Caco-2 (cell line): ENCODE results near the gene EGFL7. TPM values are rescaled to one million over a fixed set of nuclear protein-coding genes. Genes with fewer than 3 reads are reported as not detected.

ENCODE experiments used
- BruUV-seq: library from RNA; stranded (reverse); fragments of 400-500 nt; replicated peaks from 2 replicates; lab custom pipeline; 2021; lab: Mats Ljungman, UMichigan
- CTCF ChIA-PET: fragments of 300-600 bp; sonication (Branson Sonifier 250); formaldehyde crosslinking; loops from one replicate; lab custom pipeline; 2022; ENCODE audit warnings: antibody characterized with exemption; lab: Charles Lee
- POLR2A ChIA-PET: fragments of 300-600 bp; sonication (Branson Sonifier 250); formaldehyde crosslinking; loops from one replicate; lab custom pipeline; 2022; ENCODE audit warnings: antibody characterized with exemption; lab: Charles Lee
- DNase-seq, 2 experiments: peaks; one replicate each; pipeline versions ENCODE4 v3.0.0 to v3.0.0-alpha.2; 2020 to 2022
- H3K27me3 ChIP-seq: replicated peaks from 2 replicates; pipeline ENCODE4 v1.6.0; 2011; ENCODE audit warnings: low read length; ENCODE audit not compliant: control insufficient read depth, insufficient read depth
- H3K36me3 ChIP-seq: 2 replicates; pipeline ENCODE4 v1.5.1; 2011; ENCODE audit warnings: low read length; ENCODE audit not compliant: control insufficient read depth, insufficient read depth
- H3K4me1 ChIP-seq: fragments of 250-450 bp; sonication (Bioruptor Pico); 2 replicates; pipeline ENCODE4 v1.5.1; 2020; ENCODE audit warnings: mild to moderate bottlenecking
- H3K4me3 ChIP-seq: 2 replicates; pipeline ENCODE4 v1.5.1; 2011; ENCODE audit warnings: low read depth, mild to moderate bottlenecking, control low read depth, low read length
- H3K9me3 ChIP-seq: fragments of 250-450 bp; sonication (Bioruptor Pico); 2 replicates; pipeline ENCODE4 v1.5.1; 2020; ENCODE audit warnings: mild to moderate bottlenecking, moderate library complexity
- H3K27ac Mint-ChIP-seq: one replicate; pipeline ENCODE4 v1.8.0; 2022; ENCODE audit warnings: mixed read lengths; ENCODE audit not compliant: unreplicated experiment
- H3K27me3 Mint-ChIP-seq: one replicate; pipeline ENCODE4 v1.8.0; 2022; ENCODE audit warnings: mixed read lengths; ENCODE audit not compliant: insufficient read depth, unreplicated experiment
- H3K36me3 Mint-ChIP-seq: one replicate; pipeline ENCODE4 v1.8.0; 2022; ENCODE audit warnings: mild to moderate bottlenecking, mixed read lengths; ENCODE audit not compliant: insufficient read depth, unreplicated experiment
- H3K4me1 Mint-ChIP-seq: one replicate; pipeline ENCODE4 v1.8.0; 2022; ENCODE audit warnings: low read depth, mixed read lengths; ENCODE audit not compliant: unreplicated experiment
- H3K4me3 Mint-ChIP-seq: one replicate; pipeline ENCODE4 v1.8.0; 2022; ENCODE audit warnings: mild to moderate bottlenecking, moderate library complexity, mixed read lengths; ENCODE audit not compliant: unreplicated experiment
- H3K9me3 Mint-ChIP-seq: one replicate; pipeline ENCODE4 v1.8.0; 2022; ENCODE audit warnings: mixed read lengths; ENCODE audit not compliant: unreplicated experiment
- intact Hi-C: fragments of 100-400 bp; cut with micrococcal nuclease; formaldehyde crosslinking; loops from one replicate; pipeline ENCODE4 v1.10.0; 2022; ENCODE audit not compliant: unreplicated experiment
- total RNA-seq: library from RNA; stranded (reverse); gene quantifications from 2 replicates; pipeline ENCODE4 v1.2.3, GENCODE V29; 2022
- TF ChIP-seq, protein P1 (sequence below), 2 experiments: fragments of 200-600 bp in 1 of 2; IDR thresholded peaks; 1 replicate in 1 of 2; 2 replicates in 1 of 2; pipeline versions ENCODE4 v1.5.1 to v1.8.0; 2011 to 2022; ENCODE audit warnings: antibody characterized with exemption in 1 of 2, control low read depth in 1 of 2, inconsistent platforms in 1 of 2, low read depth in 1 of 2, low read length in 1 of 2, mild to moderate bottlenecking in 1 of 2, moderate library complexity in 1 of 2; ENCODE audit not compliant: insufficient read depth in 1 of 2, severe bottlenecking in 1 of 2, unreplicated experiment in 1 of 2

The EGFL7 gene
- total RNA-seq, 1 experiment from 2014 or later: 30.2 TPM

DNA sequence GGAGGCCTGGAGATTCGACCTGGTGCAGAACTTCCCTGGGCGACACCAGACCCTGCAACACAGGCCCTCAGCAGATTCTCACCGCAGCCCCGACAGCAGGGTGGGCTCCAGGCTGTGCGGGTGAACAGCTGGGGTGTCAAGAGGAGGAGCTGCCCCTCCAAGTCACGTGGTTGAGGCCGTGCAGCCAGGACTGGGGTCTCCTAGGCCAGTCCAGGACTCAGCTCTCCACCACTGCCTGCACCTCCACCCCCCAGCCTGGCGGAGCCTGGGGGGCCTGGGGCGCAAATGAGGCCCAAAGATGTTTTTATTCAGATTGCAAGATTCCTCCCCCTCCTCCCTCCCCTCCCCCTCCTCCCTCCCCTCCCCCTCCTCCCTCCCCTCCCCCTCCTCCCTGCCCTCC, 33.8 kb downstream of the EGFL7 start:
- H3K4me1 Mint-ChIP-seq: peaks cover 31% of the 10 kb centered on the region
- no peaks in the 10 kb centered on the region for H3K9me3 Mint-ChIP-seq
- POLR2A ChIA-PET: no interaction called here
- no peak overlapping the region for H3K4me3 ChIP-seq
- no peak overlapping the region for H3K4me3 Mint-ChIP-seq
- TF ChIP-seq, protein P1, sequence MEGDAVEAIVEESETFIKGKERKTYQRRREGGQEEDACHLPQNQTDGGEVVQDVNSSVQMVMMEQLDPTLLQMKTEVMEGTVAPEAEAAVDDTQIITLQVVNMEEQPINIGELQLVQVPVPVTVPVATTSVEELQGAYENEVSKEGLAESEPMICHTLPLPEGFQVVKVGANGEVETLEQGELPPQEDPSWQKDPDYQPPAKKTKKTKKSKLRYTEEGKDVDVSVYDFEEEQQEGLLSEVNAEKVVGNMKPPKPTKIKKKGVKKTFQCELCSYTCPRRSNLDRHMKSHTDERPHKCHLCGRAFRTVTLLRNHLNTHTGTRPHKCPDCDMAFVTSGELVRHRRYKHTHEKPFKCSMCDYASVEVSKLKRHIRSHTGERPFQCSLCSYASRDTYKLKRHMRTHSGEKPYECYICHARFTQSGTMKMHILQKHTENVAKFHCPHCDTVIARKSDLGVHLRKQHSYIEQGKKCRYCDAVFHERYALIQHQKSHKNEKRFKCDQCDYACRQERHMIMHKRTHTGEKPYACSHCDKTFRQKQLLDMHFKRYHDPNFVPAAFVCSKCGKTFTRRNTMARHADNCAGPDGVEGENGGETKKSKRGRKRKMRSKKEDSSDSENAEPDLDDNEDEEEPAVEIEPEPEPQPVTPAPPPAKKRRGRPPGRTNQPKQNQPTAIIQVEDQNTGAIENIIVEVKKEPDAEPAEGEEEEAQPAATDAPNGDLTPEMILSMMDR (IDR thresholded peaks at IDR 0.05; ENCODE audit: insufficient read depth in 1 of 2, low read depth in 1 of 2, low read length in 1 of 2, severe bottlenecking in 1 of 2, unreplicated experiment in 1 of 2): no peak
- no peaks in the 10 kb centered on the region for H3K27me3 Mint-ChIP-seq
- no TSS peak for BruUV-seq
- no peak for DNase-seq
- H3K9me3 ChIP-seq: no peaks in the 10 kb centered on the region
- H3K27me3 ChIP-seq: no peaks in the 10 kb centered on the region
- H3K36me3 ChIP-seq: no peaks in the 10 kb centered on the region
- CTCF ChIA-PET: no interaction called here
- intact Hi-C loops: no loop called here
- peaks cover 72% of the 10 kb centered on the region for H3K4me1 ChIP-seq
- no peak overlapping the region for H3K27ac Mint-ChIP-seq
- peaks cover 8% of the 10 kb centered on the region for H3K36me3 Mint-ChIP-seq

DNA sequence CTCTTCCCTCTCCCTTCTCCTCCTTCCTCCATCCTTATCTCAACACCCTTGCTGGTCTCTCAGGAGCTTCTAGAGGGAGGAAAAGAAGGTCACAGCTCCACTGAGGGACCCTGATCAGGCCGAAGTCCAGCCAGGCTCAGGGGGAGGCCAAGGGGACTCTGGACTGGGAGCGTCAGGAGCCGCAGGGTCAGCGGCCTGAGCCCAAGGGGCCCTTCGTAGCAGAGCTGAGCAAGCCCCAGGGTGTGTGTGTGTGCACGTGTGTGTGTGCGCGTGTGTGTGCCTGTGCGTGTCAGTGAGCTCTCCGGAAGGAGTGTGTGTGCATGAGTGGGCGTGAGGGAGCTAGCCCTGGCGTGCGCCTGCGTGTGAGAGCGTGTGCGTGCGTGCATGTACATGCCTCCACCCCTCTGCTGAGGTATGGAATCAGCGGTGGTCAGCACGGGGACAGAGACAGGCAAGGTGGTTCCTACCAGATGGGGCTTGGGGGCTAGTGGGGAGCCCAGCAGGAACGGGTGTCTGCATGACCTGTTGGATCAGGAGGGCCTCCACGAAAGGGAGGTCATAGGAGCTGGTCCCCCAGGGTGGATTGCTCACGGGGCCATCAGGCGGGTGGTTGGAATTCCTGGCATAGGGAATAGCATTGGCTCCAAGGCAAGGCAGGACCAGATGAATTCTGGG, 34.6 kb downstream of the EGFL7 start:
- Histone ChIP-seq H3K36me3 (no peaks in the 10 kb centered on the region), H3K4me1 (peaks cover 65% of the 10 kb centered on the region), H3K4me3 (no peak overlapping the region), H3K27me3 (no peaks in the 10 kb centered on the region), H3K9me3 (no peaks in the 10 kb centered on the region)
- TF ChIP-seq, protein P1 (IDR thresholded peaks at IDR 0.05; ENCODE audit: insufficient read depth in 1 of 2, low read depth in 1 of 2, low read length in 1 of 2, severe bottlenecking in 1 of 2, unreplicated experiment in 1 of 2): no peak
- Mint-ChIP-seq H3K27ac (peak overlapping the region; percentile 82), H3K36me3 (peaks cover 8% of the 10 kb centered on the region), H3K9me3 (no peaks in the 10 kb centered on the region), H3K27me3 (no peaks in the 10 kb centered on the region), H3K4me1 (peaks cover 31% of the 10 kb centered on the region), H3K4me3 (peak overlapping the region; percentile 63)
- ChIA-PET POLR2A (interaction anchor here (0.5 to 1.1 kb wide), 4 partner anchors 10 to 31 kb away, joined by 3 to 4 read pairs (median 4); no protein-coding TSS in a partner anchor), CTCF (no interaction called here)
- DNase-seq: peak in 1 of 2 experiments; percentile 68
- intact Hi-C loops: no loop called here
- no TSS peak for BruUV-seq

DNA sequence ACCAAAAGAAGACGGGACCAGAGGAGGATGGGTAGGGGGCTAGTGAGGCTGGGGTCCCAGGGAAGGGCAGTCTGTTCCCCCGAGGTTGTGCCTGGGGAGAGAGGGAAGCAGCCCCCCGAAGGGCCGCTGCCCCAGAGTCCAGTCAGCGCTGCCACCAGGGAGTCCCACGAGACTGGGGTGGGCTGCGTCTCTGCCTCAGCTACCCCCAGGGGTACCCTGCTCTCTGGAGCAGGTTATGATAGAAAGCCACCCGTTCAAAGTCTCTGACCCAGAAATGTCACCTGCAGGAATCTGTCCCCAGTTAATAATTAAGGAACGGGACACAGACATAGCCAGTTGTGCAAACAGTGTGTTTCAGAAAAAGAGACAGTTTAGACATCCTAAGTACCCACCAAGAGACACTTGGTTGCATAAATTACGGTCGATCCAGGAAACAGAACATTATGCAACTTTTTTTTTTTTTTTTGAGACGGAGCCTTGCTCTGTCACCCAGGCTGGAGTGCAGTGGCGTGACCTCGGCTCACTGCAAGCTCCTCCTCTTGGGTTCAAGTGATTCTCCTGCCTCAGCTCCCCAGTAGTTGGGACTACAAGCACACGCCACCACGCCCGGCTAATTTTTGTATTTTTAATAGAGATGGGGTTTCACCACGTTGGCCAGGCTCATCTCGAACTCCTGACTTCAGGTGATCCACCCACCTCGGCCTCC, 35.3 kb downstream of the EGFL7 start:
- Mint-ChIP-seq H3K27ac (peak overlapping the region; percentile 82), H3K9me3 (no peaks in the 10 kb centered on the region), H3K4me1 (peaks cover 27% of the 10 kb centered on the region), H3K36me3 (peaks cover 8% of the 10 kb centered on the region), H3K27me3 (no peaks in the 10 kb centered on the region), H3K4me3 (peak overlapping the region; percentile 63)
- Histone ChIP-seq H3K27me3 (no peaks in the 10 kb centered on the region), H3K36me3 (no peaks in the 10 kb centered on the region), H3K4me1 (peaks cover 58% of the 10 kb centered on the region), H3K4me3 (no peak overlapping the region), H3K9me3 (no peaks in the 10 kb centered on the region)
- intact Hi-C loops: loop anchor here (1.0 kb wide), 2 partner anchors 11 to 28 kb away; partner anchors contain the start of gene AGPAT2
- CTCF ChIA-PET: interaction anchor here (0.6 to 1.5 kb wide), 4 partner anchors 11 to 213 kb away, joined by 3 to 7 read pairs (median 6); no protein-coding TSS in a partner anchor
- TF ChIP-seq, protein P1 (IDR thresholded peaks at IDR 0.05; ENCODE audit: insufficient read depth in 1 of 2, low read depth in 1 of 2, low read length in 1 of 2, severe bottlenecking in 1 of 2, unreplicated experiment in 1 of 2): no peak
- POLR2A ChIA-PET: interaction anchor here (0.5 to 1.1 kb wide), 4 partner anchors 11 to 56 kb away, joined by 3 to 5 read pairs (median 4); no protein-coding TSS in a partner anchor
- peak; percentile 78 for DNase-seq
- no TSS peak for BruUV-seq
